Panc1 (cell line): ENCODE measurements around the gene LTB. TPM values are rescaled to one million over a fixed set of nuclear protein-coding genes. Genes with fewer than 3 reads are reported as not detected.

Source experiments
- ATAC-seq: fragments of 200-7000 bp; cut with Tn5 transposase; 2 replicates; pipeline ENCODE4 v1.9.1; 2020; ENCODE audit warnings: mild to moderate bottlenecking, moderate library complexity
- BruUV-seq: library from RNA; stranded (reverse); fragments of 400-500 nt; replicated peaks from 2 replicates; lab custom pipeline; 2021; lab: Mats Ljungman, UMichigan
- CTCF ChIA-PET: fragments of 300-600 bp; sonication (Branson Sonifier 250); formaldehyde crosslinking; loops from one replicate; lab custom pipeline; 2022; ENCODE audit warnings: antibody characterized with exemption; lab: Charles Lee
- POLR2A ChIA-PET: fragments of 300-600 bp; sonication (Branson Sonifier 250); formaldehyde crosslinking; loops from one replicate; lab custom pipeline; 2022; ENCODE audit warnings: antibody characterized with exemption; lab: Charles Lee
- DNase-seq: peaks from one replicate; pipeline ENCODE4 v3.0.0-alpha.2; 2010; ENCODE audit warnings: low read depth, low spot score
- H3K27ac ChIP-seq: 2 replicates; pipeline ENCODE4 v1.5.1; 2011; ENCODE audit warnings: mild to moderate bottlenecking, low read length, inconsistent platforms
- H3K27me3 ChIP-seq: fragments of 200-500 bp; sonication (Bioruptor generic); 2 replicates; pipeline ENCODE4 v1.6.0; 2014; ENCODE audit warnings: low read length, inconsistent platforms; ENCODE audit not compliant: control insufficient read depth, insufficient read depth
- H3K36me3 ChIP-seq: fragments of 200-500 bp; sonication (Bioruptor generic); 2 replicates; pipeline ENCODE4 v1.5.1; 2014; ENCODE audit warnings: inconsistent platforms, mild to moderate bottlenecking, low read length, moderate library complexity; ENCODE audit not compliant: control insufficient read depth, insufficient read depth
- H3K4me1 ChIP-seq: 2 replicates; pipeline ENCODE4 v1.5.1; 2011; ENCODE audit warnings: inconsistent platforms, mild to moderate bottlenecking, low read length, moderate library complexity; ENCODE audit not compliant: control insufficient read depth, insufficient read depth
- H3K4me3 ChIP-seq, 2 experiments: 2 replicates each; pipeline ENCODE4 v1.5.1; 2011 to 2012; ENCODE audit warnings: low read depth in 2 of 2, low read length in 2 of 2, mild to moderate bottlenecking in 2 of 2, inconsistent platforms in 1 of 2, moderate library complexity in 1 of 2
- H3K9me3 ChIP-seq: fragments of 200-500 bp; sonication (Bioruptor generic); 2 replicates; pipeline ENCODE4 v1.5.1; 2014; ENCODE audit warnings: low read depth, mild to moderate bottlenecking, inconsistent platforms, low read length, moderate library complexity; ENCODE audit not compliant: control insufficient read depth, insufficient read depth
- POLR2AphosphoS5 ChIP-seq: IDR thresholded peaks from 2 replicates; pipeline ENCODE4 v1.6.1; 2012; ENCODE audit warnings: mild to moderate bottlenecking, low read depth, low read length, moderate library complexity
- REST ChIP-seq, 2 experiments: IDR thresholded peaks; 2 replicates each; pipeline ENCODE4 v1.6.1; 2011 to 2012; ENCODE audit warnings: low read depth in 2 of 2, control low read depth in 1 of 2, low read length in 1 of 2, mild to moderate bottlenecking in 1 of 2, moderate library complexity in 1 of 2; ENCODE audit not compliant: insufficient read depth in 1 of 2
- SIN3A ChIP-seq: IDR thresholded peaks from 2 replicates; pipeline ENCODE4 v1.6.1; 2012; ENCODE audit warnings: low read depth, mild to moderate bottlenecking, low read length, moderate library complexity, borderline replicate concordance; ENCODE audit not compliant: insufficient read depth
- TCF7L2 ChIP-seq: IDR thresholded peaks from 2 replicates; pipeline ENCODE4 v1.6.1; 2011; ENCODE audit warnings: mild to moderate bottlenecking, low read depth, low read length, inconsistent platforms
- in situ Hi-C: cut with HindIII; loops from 2 replicates; pipeline ENCODE4 v1.10.0; 2016; ENCODE audit warnings: low sequenced_read_pairs, low pct_unique_long_range_greater_than_20kb
- intact Hi-C: fragments of 100-400 bp; cut with micrococcal nuclease; formaldehyde crosslinking; loops from one replicate; pipeline ENCODE4 v1.10.0; 2022; ENCODE audit not compliant: unreplicated experiment
- total RNA-seq: library from RNA; stranded (reverse); gene quantifications from one replicate; pipeline ENCODE4 v1.2.1, GENCODE V29; 2021; ENCODE audit not compliant: unreplicated experiment
- TF ChIP-seq, protein P1 (sequence below): fragments of 450-650 bp; IDR thresholded peaks from 2 replicates; pipeline ENCODE4 v1.5.1; 2017; ENCODE audit warnings: mild to moderate bottlenecking

Gene LTB
- total RNA-seq, 1 experiment from 2014 or later: 3.7 TPM

DNA sequence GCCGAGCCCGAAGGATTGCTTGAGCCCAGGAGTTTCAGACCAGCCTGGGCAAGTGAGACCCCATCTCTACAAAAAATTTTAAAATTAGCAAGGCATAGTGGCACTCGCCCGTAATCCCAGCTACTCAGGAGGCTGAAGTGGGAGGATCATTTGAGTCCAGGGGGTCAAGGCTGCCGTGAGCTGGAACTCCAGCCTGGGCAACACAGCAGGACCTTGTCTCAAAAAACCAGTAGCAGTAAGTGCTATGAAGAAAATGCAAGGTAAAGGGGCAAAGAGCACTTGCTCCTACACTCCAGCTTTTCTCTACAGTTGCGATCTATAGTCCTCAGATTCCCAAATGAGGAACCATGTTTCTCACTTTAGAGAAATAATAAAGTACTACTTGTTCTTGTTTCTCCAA, 38.6 kb downstream of the LTB start:
- intact Hi-C loops: no loop called here

DNA sequence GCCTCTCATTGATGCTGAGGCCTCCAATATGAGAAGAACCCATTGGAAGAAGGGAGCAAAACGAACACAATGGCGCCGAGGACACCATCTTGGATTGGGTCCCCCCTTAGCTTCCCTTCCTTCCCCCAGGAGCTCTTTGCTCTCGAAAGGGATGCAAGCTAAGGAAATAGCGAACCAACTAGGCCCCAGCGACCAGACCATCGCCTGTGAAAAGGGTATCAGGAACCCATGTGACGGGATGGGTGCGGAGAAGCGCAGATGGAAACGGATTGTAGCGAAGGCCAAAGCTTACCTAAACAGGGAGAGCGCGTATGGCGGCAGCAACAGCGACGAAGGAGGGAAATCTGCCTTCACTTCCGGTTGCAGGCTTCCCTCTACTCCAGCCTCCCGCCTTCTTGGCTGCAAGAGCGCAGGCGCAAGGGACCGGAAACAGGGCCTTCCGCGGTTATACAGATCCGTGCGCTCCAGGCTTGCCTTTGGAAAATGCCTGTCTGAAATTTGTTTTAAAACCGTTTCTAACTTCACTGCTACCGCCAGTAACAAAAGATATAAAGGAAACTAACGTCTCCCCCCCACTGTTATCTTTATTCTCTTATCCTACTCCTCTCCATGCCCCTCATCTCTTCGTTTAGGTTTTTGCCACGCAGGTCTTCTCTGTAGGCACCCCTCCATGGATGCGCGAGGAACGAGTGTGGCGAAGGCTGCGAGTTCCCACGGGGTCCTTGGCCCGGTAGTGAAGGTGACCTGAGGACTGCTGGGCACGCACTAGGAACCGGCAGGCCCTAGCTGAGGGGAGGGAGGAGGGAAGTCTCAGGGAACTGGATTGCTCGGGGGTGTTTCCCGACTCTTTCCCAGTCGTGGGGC, 40.3 kb downstream of the LTB start, which contains the start of gene DDX39B:
Gene DDX39B, minus strand, starts transcription at position 346 of the 864 bp plus-strand sequence. CDS start 1,471 bp downstream, outside the sequence.
- Histone ChIP-seq H3K4me1 (peaks cover 19% of the 10 kb centered on the region), H3K9me3 (no peaks in the 10 kb centered on the region), H3K27ac (peak within 1 kb of the TSS; percentile 97), H3K27me3 (no peaks in the 10 kb centered on the region), H3K4me3 (peak within 1 kb of the TSS; percentile 54 to 98), H3K36me3 (peaks cover 18% of the 10 kb centered on the region)
- ChIA-PET CTCF (interaction anchor here (0.6 kb wide), 1 partner anchor 60 kb away, joined by 3 read pairs; no protein-coding TSS in a partner anchor), POLR2A (interaction anchor here (0.5 to 1.5 kb wide), 9 partner anchors 12 to 80 kb away, joined by 3 to 8 read pairs (median 4); partner anchors contain the start of gene NCR3)
- intact Hi-C loops: loop anchor here (2.0 kb wide), 1 partner anchor 49 kb away; no protein-coding TSS in a partner anchor
- DNase-seq (peak; percentile 86), ATAC-seq (peak; percentile 91)
- BruUV-seq: no TSS peak
- TF ChIP-seq POLR2AphosphoS5 (peak; percentile 90), REST (IDR thresholded peaks at IDR 0.05; ENCODE audit: insufficient read depth in 1 of 2, low read depth in 2 of 2, low read length in 1 of 2) (peak in 1 of 2 experiments; percentile 70; a peak in 2 of 4 replicates), TCF7L2 (peak; percentile 39; the same call in 1 of the 2 replicates)
- TF ChIP-seq, protein P1, sequence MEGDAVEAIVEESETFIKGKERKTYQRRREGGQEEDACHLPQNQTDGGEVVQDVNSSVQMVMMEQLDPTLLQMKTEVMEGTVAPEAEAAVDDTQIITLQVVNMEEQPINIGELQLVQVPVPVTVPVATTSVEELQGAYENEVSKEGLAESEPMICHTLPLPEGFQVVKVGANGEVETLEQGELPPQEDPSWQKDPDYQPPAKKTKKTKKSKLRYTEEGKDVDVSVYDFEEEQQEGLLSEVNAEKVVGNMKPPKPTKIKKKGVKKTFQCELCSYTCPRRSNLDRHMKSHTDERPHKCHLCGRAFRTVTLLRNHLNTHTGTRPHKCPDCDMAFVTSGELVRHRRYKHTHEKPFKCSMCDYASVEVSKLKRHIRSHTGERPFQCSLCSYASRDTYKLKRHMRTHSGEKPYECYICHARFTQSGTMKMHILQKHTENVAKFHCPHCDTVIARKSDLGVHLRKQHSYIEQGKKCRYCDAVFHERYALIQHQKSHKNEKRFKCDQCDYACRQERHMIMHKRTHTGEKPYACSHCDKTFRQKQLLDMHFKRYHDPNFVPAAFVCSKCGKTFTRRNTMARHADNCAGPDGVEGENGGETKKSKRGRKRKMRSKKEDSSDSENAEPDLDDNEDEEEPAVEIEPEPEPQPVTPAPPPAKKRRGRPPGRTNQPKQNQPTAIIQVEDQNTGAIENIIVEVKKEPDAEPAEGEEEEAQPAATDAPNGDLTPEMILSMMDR: no peak
- in situ Hi-C loops: no loop called here

More for the DNA sequence above, 38.6 kb downstream of the LTB start:
- no peak for ATAC-seq
- BruUV-seq: no TSS peak
- ChIA-PET POLR2A (interaction anchor here (1.0 kb wide), 1 partner anchor 49 kb away, joined by 3 read pairs; no protein-coding TSS in a partner anchor), CTCF (no interaction called here)
- no peak for DNase-seq
- no peak overlapping the region for H3K4me3 ChIP-seq
- TF ChIP-seq POLR2AphosphoS5: no peak
- TF ChIP-seq REST (IDR thresholded peaks at IDR 0.05; ENCODE audit: insufficient read depth in 1 of 2, low read depth in 2 of 2, low read length in 1 of 2): no peak
- no peak for TF ChIP-seq SIN3A
- TF ChIP-seq, protein P1: no peak
- H3K4me1 ChIP-seq: peaks cover 23% of the 10 kb centered on the region
- H3K36me3 ChIP-seq: peaks cover 11% of the 10 kb centered on the region
- no peaks in the 10 kb centered on the region for H3K9me3 ChIP-seq
- no peak overlapping the region; the same call in 1 of the 2 replicates for H3K27ac ChIP-seq
- in situ Hi-C loops: no loop called here
- no peaks in the 10 kb centered on the region for H3K27me3 ChIP-seq
